ENCODE data around the gene TPRG1. TPM values are rescaled to one million over a fixed set of nuclear protein-coding genes. Genes with fewer than 3 reads are reported as not detected.

Gene TPRG1
- total RNA-seq, 1 donor from 2014 or later = 0.71 TPM

DNA sequence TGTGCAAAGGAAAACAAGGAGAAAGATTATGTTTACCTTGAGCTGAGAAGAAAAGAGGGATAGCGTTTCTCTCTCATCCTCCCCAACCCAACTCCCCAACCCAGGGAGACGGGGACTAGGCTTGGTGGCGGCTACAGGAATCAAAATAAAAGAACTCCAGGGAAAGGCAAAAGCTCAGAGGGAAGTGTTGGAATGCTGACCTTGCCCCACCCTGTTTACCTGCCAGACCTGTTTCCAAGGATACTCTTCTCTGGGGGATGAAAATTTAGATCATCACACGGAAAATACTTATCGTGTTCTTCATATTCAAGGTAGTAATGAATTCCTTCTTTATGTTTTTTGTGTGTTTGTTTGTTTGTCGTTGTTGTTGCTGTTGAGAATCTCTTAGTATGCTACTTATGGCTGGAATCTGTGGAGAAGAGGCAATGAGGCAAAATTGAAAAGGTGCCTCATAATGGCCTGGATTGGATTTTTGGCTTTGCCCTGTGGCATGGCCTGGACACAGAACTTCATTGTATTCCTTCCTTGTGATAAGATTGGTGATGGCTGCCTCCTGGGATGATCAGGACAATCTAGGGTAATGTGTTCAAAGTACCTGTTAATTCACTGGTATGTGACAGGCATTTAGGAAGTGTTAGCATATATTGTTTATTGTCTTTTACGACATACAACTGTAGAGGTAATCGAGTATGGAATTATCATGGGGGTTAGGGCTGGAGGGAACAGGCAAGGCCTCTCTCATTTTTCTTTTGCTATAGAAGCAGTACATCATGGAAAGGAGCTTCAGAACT, 11.1 kb upstream of the TPRG1 start:
- Histone ChIP-seq H3K9me3 (ENCODE audit: low read depth) (no peaks in the 10 kb centered on the region), H3K79me2 (ENCODE audit: low read depth) (no peaks in the 10 kb centered on the region), H3K4me3 (no peak overlapping the region), H3K27ac (no peak overlapping the region), H3K4me1 (no peaks in the 10 kb centered on the region), H4K20me1 (ENCODE audit: low read depth) (no peaks in the 10 kb centered on the region), H3K9ac (no peak overlapping the region), H2AFZ (replicated peaks) (no peak overlapping the region), H3K36me3 (no peaks in the 10 kb centered on the region), H3K4me2 (no peak overlapping the region), H3K27me3 (no peaks in the 10 kb centered on the region), H3F3A (ENCODE audit: low read depth) (no peaks in the 10 kb centered on the region)
- Mint-ChIP-seq H3K4me3 (no peak overlapping the region), H3K27ac (no peak overlapping the region), H3K27me3 (ENCODE audit: insufficient read depth, low read depth) (no peaks in the 10 kb centered on the region), H3K4me1 (peaks cover under 1% of the 10 kb centered on the region), H3K9me3 (no peaks in the 10 kb centered on the region), H3K36me3 (no peaks in the 10 kb centered on the region)
- no peak for DNase-seq (ENCODE audit: low spot score)
- TF ChIP-seq, protein P1, sequence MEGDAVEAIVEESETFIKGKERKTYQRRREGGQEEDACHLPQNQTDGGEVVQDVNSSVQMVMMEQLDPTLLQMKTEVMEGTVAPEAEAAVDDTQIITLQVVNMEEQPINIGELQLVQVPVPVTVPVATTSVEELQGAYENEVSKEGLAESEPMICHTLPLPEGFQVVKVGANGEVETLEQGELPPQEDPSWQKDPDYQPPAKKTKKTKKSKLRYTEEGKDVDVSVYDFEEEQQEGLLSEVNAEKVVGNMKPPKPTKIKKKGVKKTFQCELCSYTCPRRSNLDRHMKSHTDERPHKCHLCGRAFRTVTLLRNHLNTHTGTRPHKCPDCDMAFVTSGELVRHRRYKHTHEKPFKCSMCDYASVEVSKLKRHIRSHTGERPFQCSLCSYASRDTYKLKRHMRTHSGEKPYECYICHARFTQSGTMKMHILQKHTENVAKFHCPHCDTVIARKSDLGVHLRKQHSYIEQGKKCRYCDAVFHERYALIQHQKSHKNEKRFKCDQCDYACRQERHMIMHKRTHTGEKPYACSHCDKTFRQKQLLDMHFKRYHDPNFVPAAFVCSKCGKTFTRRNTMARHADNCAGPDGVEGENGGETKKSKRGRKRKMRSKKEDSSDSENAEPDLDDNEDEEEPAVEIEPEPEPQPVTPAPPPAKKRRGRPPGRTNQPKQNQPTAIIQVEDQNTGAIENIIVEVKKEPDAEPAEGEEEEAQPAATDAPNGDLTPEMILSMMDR (IDR thresholded peaks at IDR 0.05) = no peak
- TF ChIP-seq EZH2 (IDR thresholded peaks at IDR 0.05) = no peak
- TF ChIP-seq EZH2phosphoT487 (IDR thresholded peaks at IDR 0.05) = no peak

DNA sequence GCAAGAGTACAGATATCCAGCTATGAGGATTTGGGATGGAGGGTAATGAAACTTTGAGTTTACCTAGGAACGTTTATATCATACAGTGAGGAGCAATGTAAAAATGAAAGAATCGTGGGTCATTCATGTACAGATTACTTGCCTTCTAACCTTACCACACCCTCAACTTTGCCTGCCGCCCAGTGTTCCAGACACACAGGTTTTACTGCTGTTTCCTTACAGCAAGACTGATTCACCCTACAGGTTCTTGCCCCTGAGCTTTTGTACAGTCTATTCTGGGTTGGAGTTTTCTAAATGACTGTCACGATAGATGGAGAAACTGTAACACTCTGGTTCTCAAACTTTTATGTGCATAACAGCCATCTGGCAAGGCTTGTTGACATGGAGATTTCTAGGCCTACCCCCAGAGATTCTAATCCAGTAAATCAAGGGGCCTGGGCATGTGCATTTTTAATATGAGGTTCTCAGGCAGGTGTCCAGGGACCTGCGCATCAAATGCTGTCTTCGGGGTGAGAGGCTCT, 6.6 kb upstream of the TPRG1 start:
- Mint-ChIP-seq H3K27ac (no peak overlapping the region), H3K9me3 (peaks cover 3% of the 10 kb centered on the region), H3K27me3 (ENCODE audit: insufficient read depth, low read depth) (no peaks in the 10 kb centered on the region), H3K4me3 (no peak overlapping the region), H3K4me1 (peaks cover 3% of the 10 kb centered on the region), H3K36me3 (no peaks in the 10 kb centered on the region)
- Histone ChIP-seq H3K9ac (no peak overlapping the region), H3K27me3 (no peaks in the 10 kb centered on the region), H3K27ac (no peak overlapping the region), H3K9me3 (ENCODE audit: low read depth) (no peaks in the 10 kb centered on the region), H3K4me1 (no peaks in the 10 kb centered on the region), H3K4me3 (no peak overlapping the region), H3K79me2 (ENCODE audit: low read depth) (no peaks in the 10 kb centered on the region), H3F3A (ENCODE audit: low read depth) (no peaks in the 10 kb centered on the region), H2AFZ (replicated peaks) (no peak overlapping the region), H4K20me1 (ENCODE audit: low read depth) (no peaks in the 10 kb centered on the region), H3K36me3 (no peaks in the 10 kb centered on the region), H3K4me2 (no peak overlapping the region)
- no peak for DNase-seq (ENCODE audit: low spot score)
- TF ChIP-seq EZH2 (IDR thresholded peaks at IDR 0.05) (no peak), EZH2phosphoT487 (IDR thresholded peaks at IDR 0.05) (no peak)
- TF ChIP-seq, protein P1 (IDR thresholded peaks at IDR 0.05) = no peak

DNA sequence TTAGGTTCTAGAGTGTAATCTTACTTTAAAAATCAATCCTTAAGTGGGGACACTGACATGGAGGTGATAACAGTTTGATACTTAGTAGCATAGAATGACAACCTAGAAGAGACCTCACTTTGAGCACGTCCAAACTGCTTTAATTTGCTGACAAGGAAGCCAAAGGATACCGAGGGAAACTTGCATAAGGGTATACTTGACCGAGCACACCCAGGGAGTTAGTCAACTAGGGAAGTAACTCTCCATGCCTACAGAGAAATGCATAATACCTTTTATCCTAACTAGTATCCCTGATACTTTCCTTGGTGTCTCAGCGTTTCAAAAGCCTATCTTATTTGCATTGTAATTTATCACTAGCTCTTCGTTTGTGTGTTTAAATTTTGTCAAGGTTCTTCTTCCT, 5.5 kb upstream of the TPRG1 start:
- H4K20me1 ChIP-seq (ENCODE audit: low read depth) = no peaks in the 10 kb centered on the region
- no peaks in the 10 kb centered on the region for H3K27me3 Mint-ChIP-seq (ENCODE audit: insufficient read depth, low read depth)
- no peak overlapping the region for H3K27ac Mint-ChIP-seq
- H2AFZ ChIP-seq (replicated peaks) = no peak overlapping the region
- no peaks in the 10 kb centered on the region for H3K36me3 Mint-ChIP-seq
- no peak overlapping the region for H3K4me3 ChIP-seq
- H3F3A ChIP-seq (ENCODE audit: low read depth) = no peaks in the 10 kb centered on the region
- peaks cover 3% of the 10 kb centered on the region for H3K9me3 Mint-ChIP-seq
- peaks cover 3% of the 10 kb centered on the region for H3K4me1 Mint-ChIP-seq
- H3K27me3 ChIP-seq = no peaks in the 10 kb centered on the region
- no peaks in the 10 kb centered on the region for H3K4me1 ChIP-seq
- DNase-seq (ENCODE audit: low spot score) = no peak
- no peak overlapping the region for H3K4me3 Mint-ChIP-seq
- H3K27ac ChIP-seq = no peak overlapping the region
- H3K4me2 ChIP-seq = no peak overlapping the region
- no peaks in the 10 kb centered on the region for H3K36me3 ChIP-seq
- TF ChIP-seq, protein P1 (IDR thresholded peaks at IDR 0.05) = no peak
- TF ChIP-seq EZH2phosphoT487 (IDR thresholded peaks at IDR 0.05) (no peak), EZH2 (IDR thresholded peaks at IDR 0.05) (no peak)
- H3K79me2 ChIP-seq (ENCODE audit: low read depth) = no peaks in the 10 kb centered on the region
- H3K9me3 ChIP-seq (ENCODE audit: low read depth) = no peaks in the 10 kb centered on the region
- H3K9ac ChIP-seq = no peak overlapping the region

Data from neural progenitor cell (in vitro differentiated cells).